Thyroid gland (tissue), 4 donors: ENCODE results near the gene TMEM260. TPM values are rescaled to one million over a fixed set of nuclear protein-coding genes. Genes with fewer than 3 reads are reported as not detected.

Experiments
- DNase-seq, 2 donors: peaks; one replicate each; pipeline ENCODE4 v3.0.0-alpha.2; 2019
- H3K27ac ChIP-seq, 3 donors: fragments of 200-600 bp; sonication (generic); 1 replicate in 2 of 3; 2 replicates in 1 of 3; pipeline ENCODE4 v1.5.1; 2016 to 2019; ENCODE audit warnings: mild to moderate bottlenecking in 1 of 3, moderate library complexity in 1 of 3
- H3K27me3 ChIP-seq: fragments of 200-600 bp; sonication (generic); one replicate; pipeline ENCODE4 v1.5.1; 2019
- H3K36me3 ChIP-seq, 2 donors: fragments of 200-600 bp; sonication (generic); one replicate each; pipeline ENCODE4 v1.5.1; 2016 to 2019
- H3K4me1 ChIP-seq, 2 donors: fragments of 200-600 bp; sonication (generic); one replicate each; pipeline ENCODE4 v1.5.1; 2017 to 2019
- H3K4me3 ChIP-seq, 3 donors: fragments of 200-600 bp; sonication (generic); replicated peaks in 1 of 3; 1 replicate in 2 of 3; 2 replicates in 1 of 3; pipeline ENCODE4 v1.5.1; 2016; ENCODE audit warnings: mild to moderate bottlenecking in 1 of 3
- H3K9me3 ChIP-seq: fragments of 200-600 bp; sonication (generic); one replicate; pipeline ENCODE4 v1.5.1; 2017
- POLR2A ChIP-seq, 2 donors: fragments of 450-650 bp; IDR thresholded peaks; one replicate each; pipeline ENCODE4 v1.6.1; 2017; ENCODE audit warnings: antibody characterized with exemption in 2 of 2, mild to moderate bottlenecking in 2 of 2, moderate library complexity in 1 of 2
- WGBS, 2 donors: methylation state at CpG; one replicate each; pipeline ENCODE4 v1.1.5; 2017; 5-methylcytosine and 5-hydroxymethylcytosine counted together
- intact Hi-C: fragments of 100-400 bp; cut with DNase I; formaldehyde crosslinking; loops from one replicate; pipeline ENCODE4 v1.15.1; 2023
- total RNA-seq, 4 donors: library from RNA; depleted of rRNA; stranded (reverse); fragments of >200 nt; gene quantifications; one replicate each; pipeline ENCODE4 v1.2.3, GENCODE V29; 2016
- TF ChIP-seq, protein P1 (sequence below), 6 experiments: fragments of 200-600 bp in 3 of 6; fragments of 450-650 bp in 3 of 6; sonication (generic) in 3 of 6; IDR thresholded peaks; one replicate each; pipeline ENCODE4 v1.5.1; 2016 to 2019; ENCODE audit warnings: antibody characterized with exemption in 6 of 6, mild to moderate bottlenecking in 2 of 6, inconsistent platforms in 1 of 6, moderate library complexity in 1 of 6

Gene TMEM260
- total RNA-seq, 4 donors from 2014 or later, result 26.3 to 43.8 (median 39.4) TPM

GRCh38 chr14:56581041-56581727 is 1.6 kb downstream of the TMEM260 start:
- Histone ChIP-seq H3K4me3 (peak overlapping the region in 1 of 3 donors; percentile 97), H3K27me3 (no peaks in the 10 kb centered on the region), H3K9me3 (no peaks in the 10 kb centered on the region), H3K36me3 (peaks cover 0 to 6% of the 10 kb centered on the region in 2 donors), H3K4me1 (peaks cover 14 to 20% of the 10 kb centered on the region in 2 donors), H3K27ac (no peak overlapping the region)
- intact Hi-C loops, result no loop called here
- 50 to 52% methylated on average over 6 of the region's 6 CpGs for WGBS, 2 donors
- no peak for DNase-seq
- no peak for TF ChIP-seq POLR2A (IDR thresholded peaks at IDR 0.05)
- TF ChIP-seq, protein P1, sequence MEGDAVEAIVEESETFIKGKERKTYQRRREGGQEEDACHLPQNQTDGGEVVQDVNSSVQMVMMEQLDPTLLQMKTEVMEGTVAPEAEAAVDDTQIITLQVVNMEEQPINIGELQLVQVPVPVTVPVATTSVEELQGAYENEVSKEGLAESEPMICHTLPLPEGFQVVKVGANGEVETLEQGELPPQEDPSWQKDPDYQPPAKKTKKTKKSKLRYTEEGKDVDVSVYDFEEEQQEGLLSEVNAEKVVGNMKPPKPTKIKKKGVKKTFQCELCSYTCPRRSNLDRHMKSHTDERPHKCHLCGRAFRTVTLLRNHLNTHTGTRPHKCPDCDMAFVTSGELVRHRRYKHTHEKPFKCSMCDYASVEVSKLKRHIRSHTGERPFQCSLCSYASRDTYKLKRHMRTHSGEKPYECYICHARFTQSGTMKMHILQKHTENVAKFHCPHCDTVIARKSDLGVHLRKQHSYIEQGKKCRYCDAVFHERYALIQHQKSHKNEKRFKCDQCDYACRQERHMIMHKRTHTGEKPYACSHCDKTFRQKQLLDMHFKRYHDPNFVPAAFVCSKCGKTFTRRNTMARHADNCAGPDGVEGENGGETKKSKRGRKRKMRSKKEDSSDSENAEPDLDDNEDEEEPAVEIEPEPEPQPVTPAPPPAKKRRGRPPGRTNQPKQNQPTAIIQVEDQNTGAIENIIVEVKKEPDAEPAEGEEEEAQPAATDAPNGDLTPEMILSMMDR (IDR thresholded peaks at IDR 0.05), result no peak

- Histone ChIP-seq H3K4me1 (peaks cover 13 to 16% of the 10 kb centered on the region in 2 donors), H3K36me3 (peaks cover 0 to 10% of the 10 kb centered on the region in 2 donors), H3K4me3 (no peak overlapping the region), H3K9me3 (no peaks in the 10 kb centered on the region), H3K27ac (no peak overlapping the region), H3K27me3 (no peaks in the 10 kb centered on the region)
- TF ChIP-seq, protein P1 (IDR thresholded peaks at IDR 0.05), result no peak
- TF ChIP-seq POLR2A (IDR thresholded peaks at IDR 0.05), result no peak
- intact Hi-C loops, result no loop called here
- WGBS, 2 donors, result 82 to 83% methylated on average over 7 of the region's 7 CpGs
- no peak for DNase-seq
Measured at GRCh38 chr14:56585461-56586084, 6.0 kb downstream of the TMEM260 start.

GRCh38 chr14:56587701-56588100 is 8.1 kb downstream of the TMEM260 start:
- Histone ChIP-seq H3K4me3 (no peak overlapping the region), H3K27ac (no peak overlapping the region), H3K4me1 (peaks cover under 1 to 3% of the 10 kb centered on the region in 2 donors), H3K36me3 (peaks cover 0 to 10% of the 10 kb centered on the region in 2 donors), H3K9me3 (no peaks in the 10 kb centered on the region), H3K27me3 (no peaks in the 10 kb centered on the region)
- intact Hi-C loops, result no loop called here
- 88 to 95% methylated on average over 1 of the region's 1 CpG for WGBS, 2 donors
- DNase-seq, result no peak
- TF ChIP-seq POLR2A (IDR thresholded peaks at IDR 0.05), result no peak
- TF ChIP-seq, protein P1 (IDR thresholded peaks at IDR 0.05), result no peak

DNA sequence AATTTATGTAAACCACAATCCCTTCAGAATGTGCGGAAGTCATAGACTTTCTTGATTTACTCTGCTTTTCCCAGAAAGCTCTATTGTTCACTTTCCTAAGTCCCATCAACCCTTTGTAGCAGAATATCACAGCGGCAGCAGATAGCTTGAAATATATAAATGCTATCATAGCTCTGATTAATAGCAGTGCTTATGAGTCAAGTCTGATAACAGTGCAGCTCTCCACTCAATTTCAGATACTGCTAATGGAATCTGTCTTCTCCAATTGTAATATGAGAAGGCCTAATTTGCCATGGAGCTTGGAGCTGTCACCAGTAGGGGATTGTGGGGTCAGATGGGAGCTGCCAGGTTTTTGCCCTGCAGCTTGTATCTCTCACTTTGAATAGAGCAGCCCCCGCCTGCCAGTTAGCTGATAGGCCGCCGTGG is 10.9 kb downstream of the TMEM260 start:
- no peaks in the 10 kb centered on the region for H3K4me1 ChIP-seq
- WGBS, 2 donors, result 85 to 87% methylated on average over 5 of the region's 5 CpGs
- H3K9me3 ChIP-seq, result no peaks in the 10 kb centered on the region
- H3K4me3 ChIP-seq, result no peak overlapping the region
- no peak for DNase-seq
- H3K27ac ChIP-seq, result no peak overlapping the region
- peaks cover 0 to 10% of the 10 kb centered on the region in 2 donors for H3K36me3 ChIP-seq
- H3K27me3 ChIP-seq, result no peaks in the 10 kb centered on the region
- intact Hi-C loops, result no loop called here
- TF ChIP-seq, protein P1 (IDR thresholded peaks at IDR 0.05), result no peak
- no peak for TF ChIP-seq POLR2A (IDR thresholded peaks at IDR 0.05)
